SK-N-SH (cell line): ENCODE results near the gene SGPL1.

Experiments used
- EZH2phosphoT487 ChIP-seq: fragments of 200-600 bp; sonication (generic); IDR thresholded peaks from 2 replicates; pipeline ENCODE4 v1.6.1; 2017; ENCODE audit warnings: low read depth, mixed run types, mild to moderate bottlenecking, antibody characterized with exemption, moderate library complexity, borderline replicate concordance
- POLR2AphosphoS5 ChIP-seq: IDR thresholded peaks from 2 replicates; pipeline ENCODE4 v1.6.1; 2012; ENCODE audit warnings: low read depth, low read length
- SMC3 ChIP-seq: IDR thresholded peaks from 2 replicates; pipeline ENCODE4 v1.6.1; 2012; ENCODE audit warnings: low read depth, low read length, improper control_type of control experiment
- TAF1 ChIP-seq: IDR thresholded peaks from 2 replicates; pipeline ENCODE4 v1.6.1; 2012; ENCODE audit warnings: low read depth, mild to moderate bottlenecking, low read length, moderate library complexity, borderline replicate concordance
- TF ChIP-seq, protein P1 (sequence below): fragments of 200-600 bp; sonication (generic); IDR thresholded peaks from 2 replicates; pipeline ENCODE4 v1.6.1; 2017; ENCODE audit warnings: antibody characterized with exemption, mild to moderate bottlenecking, moderate library complexity
- TF ChIP-seq, protein P2 (sequence below): IDR thresholded peaks from 2 replicates; pipeline ENCODE4 v1.4.0; 2012; ENCODE audit warnings: low read depth, borderline replicate concordance

DNA sequence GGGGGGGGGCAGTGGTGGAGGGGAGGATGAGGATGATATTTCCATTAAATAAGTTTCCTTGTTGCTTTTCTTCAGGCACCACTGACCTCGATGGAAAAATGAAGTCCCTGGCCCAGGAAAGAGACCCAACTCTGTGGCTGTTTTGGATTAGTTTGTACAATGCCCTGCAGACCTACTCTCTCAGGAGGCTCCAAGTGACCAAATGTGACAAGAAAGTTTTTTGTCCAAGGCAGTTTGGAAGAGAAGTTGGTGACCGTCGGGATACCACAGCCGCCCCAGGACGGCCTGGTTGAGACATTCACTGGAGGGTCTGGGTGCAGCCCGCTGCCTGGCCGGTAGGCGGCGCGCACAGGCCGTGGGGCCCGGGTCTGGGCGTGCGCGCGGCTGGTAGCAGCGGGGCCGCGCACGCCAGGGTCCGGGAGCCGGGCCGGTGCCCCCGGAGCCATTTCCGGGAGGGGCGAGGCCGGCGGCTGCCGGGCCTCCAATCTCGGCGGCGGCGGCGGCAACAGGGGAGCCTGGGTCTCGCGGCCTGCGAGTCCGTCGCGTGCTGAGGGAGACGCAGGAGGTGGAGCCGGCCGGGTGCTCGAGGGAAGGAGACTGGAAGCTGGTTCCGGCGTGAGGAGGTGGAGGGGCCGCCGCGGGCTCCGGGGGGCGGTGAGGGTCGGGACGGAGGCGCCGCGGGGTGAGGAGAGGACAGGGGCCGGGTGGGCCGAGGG is at the start of gene SGPL1:
- no peak for TF ChIP-seq POLR2AphosphoS5
- TF ChIP-seq, protein P1, sequence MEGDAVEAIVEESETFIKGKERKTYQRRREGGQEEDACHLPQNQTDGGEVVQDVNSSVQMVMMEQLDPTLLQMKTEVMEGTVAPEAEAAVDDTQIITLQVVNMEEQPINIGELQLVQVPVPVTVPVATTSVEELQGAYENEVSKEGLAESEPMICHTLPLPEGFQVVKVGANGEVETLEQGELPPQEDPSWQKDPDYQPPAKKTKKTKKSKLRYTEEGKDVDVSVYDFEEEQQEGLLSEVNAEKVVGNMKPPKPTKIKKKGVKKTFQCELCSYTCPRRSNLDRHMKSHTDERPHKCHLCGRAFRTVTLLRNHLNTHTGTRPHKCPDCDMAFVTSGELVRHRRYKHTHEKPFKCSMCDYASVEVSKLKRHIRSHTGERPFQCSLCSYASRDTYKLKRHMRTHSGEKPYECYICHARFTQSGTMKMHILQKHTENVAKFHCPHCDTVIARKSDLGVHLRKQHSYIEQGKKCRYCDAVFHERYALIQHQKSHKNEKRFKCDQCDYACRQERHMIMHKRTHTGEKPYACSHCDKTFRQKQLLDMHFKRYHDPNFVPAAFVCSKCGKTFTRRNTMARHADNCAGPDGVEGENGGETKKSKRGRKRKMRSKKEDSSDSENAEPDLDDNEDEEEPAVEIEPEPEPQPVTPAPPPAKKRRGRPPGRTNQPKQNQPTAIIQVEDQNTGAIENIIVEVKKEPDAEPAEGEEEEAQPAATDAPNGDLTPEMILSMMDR: peak; percentile 85
- TF ChIP-seq, protein P2, sequence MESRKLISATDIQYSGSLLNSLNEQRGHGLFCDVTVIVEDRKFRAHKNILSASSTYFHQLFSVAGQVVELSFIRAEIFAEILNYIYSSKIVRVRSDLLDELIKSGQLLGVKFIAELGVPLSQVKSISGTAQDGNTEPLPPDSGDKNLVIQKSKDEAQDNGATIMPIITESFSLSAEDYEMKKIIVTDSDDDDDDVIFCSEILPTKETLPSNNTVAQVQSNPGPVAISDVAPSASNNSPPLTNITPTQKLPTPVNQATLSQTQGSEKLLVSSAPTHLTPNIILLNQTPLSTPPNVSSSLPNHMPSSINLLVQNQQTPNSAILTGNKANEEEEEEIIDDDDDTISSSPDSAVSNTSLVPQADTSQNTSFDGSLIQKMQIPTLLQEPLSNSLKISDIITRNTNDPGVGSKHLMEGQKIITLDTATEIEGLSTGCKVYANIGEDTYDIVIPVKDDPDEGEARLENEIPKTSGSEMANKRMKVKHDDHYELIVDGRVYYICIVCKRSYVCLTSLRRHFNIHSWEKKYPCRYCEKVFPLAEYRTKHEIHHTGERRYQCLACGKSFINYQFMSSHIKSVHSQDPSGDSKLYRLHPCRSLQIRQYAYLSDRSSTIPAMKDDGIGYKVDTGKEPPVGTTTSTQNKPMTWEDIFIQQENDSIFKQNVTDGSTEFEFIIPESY: no peak
- no peak for TF ChIP-seq EZH2phosphoT487
- peak; percentile 74 for TF ChIP-seq TAF1
- peak; percentile 96 for TF ChIP-seq SMC3
